Measurements from ENCODE around the gene XBP1.
"Not testable (repeated sequence)": the region's sequence is repeated elsewhere in the genome, so short reads cannot be mapped to it uniquely, and the experiment has no call there.

XBP1 gene

GRCh38 chr22:28826430-28826829 is 26.1 kb upstream of the XBP1 start:
- Mint-ChIP-seq H3K4me1 (peaks cover 25% of the 10 kb centered on the region), H3K36me3 (peaks cover 26% of the 10 kb centered on the region)
- DNase-seq (ENCODE audit: low spot score in 2 of 2); H3K27ac Mint-ChIP-seq; ATAC-seq; H3K4me3 Mint-ChIP-seq; H3K9me3 Mint-ChIP-seq: not testable (repeated sequence)

DNA sequence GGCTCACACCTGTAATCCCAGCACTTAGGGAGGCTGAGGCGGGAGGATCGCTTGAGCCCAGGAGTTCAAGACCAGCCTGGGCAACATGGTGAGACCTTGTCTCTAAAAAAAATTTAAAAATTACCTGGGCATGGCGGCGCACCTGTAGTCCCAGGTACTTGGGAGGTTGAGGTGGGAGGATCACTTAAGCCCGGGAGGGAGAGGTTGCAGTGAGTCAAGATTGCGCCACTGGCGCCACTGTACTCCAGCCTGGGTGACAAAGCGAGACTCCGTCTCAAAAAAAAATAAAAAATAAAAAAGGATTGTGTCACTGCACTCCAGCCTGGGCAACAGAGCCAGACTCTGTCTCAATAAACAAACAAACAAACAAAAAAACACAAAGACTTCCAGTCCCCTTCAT is 24.1 kb upstream of the XBP1 start:
- H3K4me3 Mint-ChIP-seq, ATAC-seq: not testable (repeated sequence)
- peaks cover 18% of the 10 kb centered on the region for H3K4me1 Mint-ChIP-seq

GRCh38 chr22:28822930-28823551 is 22.7 kb upstream of the XBP1 start:
- peaks cover 19% of the 10 kb centered on the region for H3K36me3 Mint-ChIP-seq
- peak overlapping the region; percentile 24 for H3K27ac Mint-ChIP-seq
- no peak overlapping the region for H3K4me3 Mint-ChIP-seq
- DNase-seq (ENCODE audit: low spot score in 2 of 2) (no peak), ATAC-seq (no peak)
- no peaks in the 10 kb centered on the region for H3K9me3 Mint-ChIP-seq
- H3K4me1 Mint-ChIP-seq: peaks cover 25% of the 10 kb centered on the region

More for the DNA sequence above, 24.1 kb upstream of the XBP1 start:
- not testable (repeated sequence) for DNase-seq (ENCODE audit: low spot score in 2 of 2); H3K9me3 Mint-ChIP-seq; H3K27ac Mint-ChIP-seq
- H3K36me3 Mint-ChIP-seq: peaks cover 24% of the 10 kb centered on the region

- no peaks in the 10 kb centered on the region for H3K9me3 Mint-ChIP-seq
- H3K36me3 Mint-ChIP-seq: peaks cover 19% of the 10 kb centered on the region
- no peak overlapping the region for H3K4me3 Mint-ChIP-seq
- H3K4me1 Mint-ChIP-seq: peaks cover 27% of the 10 kb centered on the region
- H3K27ac Mint-ChIP-seq: no peak overlapping the region
- no peak for ATAC-seq
- no peak for DNase-seq (ENCODE audit: low spot score in 2 of 2)
Measured at GRCh38 chr22:28821452-28821851, 21.1 kb upstream of the XBP1 start.

- no peak for DNase-seq (ENCODE audit: low spot score in 2 of 2)
- Mint-ChIP-seq H3K36me3 (peaks cover 19% of the 10 kb centered on the region), H3K27ac (no peak overlapping the region), H3K4me1 (peaks cover 27% of the 10 kb centered on the region), H3K9me3 (no peaks in the 10 kb centered on the region), H3K4me3 (no peak overlapping the region)
- ATAC-seq: no peak
Measured at GRCh38 chr22:28820885-28821284, 20.5 kb upstream of the XBP1 start.

GRCh38 chr22:28819253-28820096 is 19.1 kb upstream of the XBP1 start:
- no peak for ATAC-seq
- Mint-ChIP-seq H3K4me1 (peaks cover 39% of the 10 kb centered on the region), H3K9me3 (no peaks in the 10 kb centered on the region), H3K27ac (no peak overlapping the region), H3K36me3 (peaks cover 21% of the 10 kb centered on the region), H3K4me3 (no peak overlapping the region)
- DNase-seq (ENCODE audit: low spot score in 2 of 2): no peak

DNA sequence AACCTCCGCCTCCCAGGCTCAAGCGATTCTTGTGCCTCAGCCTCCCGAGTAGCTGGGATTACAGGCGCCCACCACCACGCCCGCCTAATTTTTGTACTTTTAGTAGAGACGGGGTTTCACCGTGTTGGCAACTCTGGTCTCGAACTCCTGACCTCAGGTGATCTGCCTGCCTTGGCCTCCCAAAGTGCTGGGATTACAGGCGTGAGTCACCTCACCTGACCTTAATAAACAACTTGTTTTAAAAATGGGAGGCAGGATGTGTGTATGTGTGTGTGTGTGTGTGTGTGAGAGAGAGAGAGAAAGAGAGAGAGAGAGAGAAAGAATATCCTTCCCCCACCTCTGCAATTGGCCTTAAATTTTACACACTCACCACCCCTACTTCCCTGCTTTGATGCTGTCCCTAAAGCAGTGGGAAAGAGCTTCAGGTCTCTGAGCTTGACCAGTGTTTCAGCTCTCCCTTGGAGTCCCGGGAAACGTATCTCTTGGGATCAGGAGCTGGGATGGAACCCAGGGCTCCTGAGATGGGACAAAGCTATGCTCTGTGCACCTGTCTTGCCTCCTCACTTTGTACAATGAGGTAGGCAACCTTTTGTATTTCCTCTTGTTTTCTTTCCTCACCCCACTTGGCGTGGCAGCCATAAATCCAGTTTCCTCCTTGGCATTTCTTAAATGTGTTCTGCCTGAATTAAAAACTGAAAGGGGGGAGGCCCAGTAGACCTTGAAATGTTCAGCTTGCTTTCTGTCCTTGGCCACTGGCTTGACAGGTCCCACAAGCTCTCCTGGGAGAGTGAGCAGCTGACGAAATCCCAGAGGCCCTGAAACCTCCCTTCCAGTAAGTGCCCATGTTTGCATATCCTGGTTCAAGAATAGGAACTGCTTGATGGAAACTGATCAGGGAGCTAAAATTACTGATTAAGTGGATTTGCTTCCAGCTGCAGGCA is 17.8 kb upstream of the XBP1 start:
- DNase-seq (ENCODE audit: low spot score in 2 of 2) (no peak), ATAC-seq (no peak)
- Mint-ChIP-seq H3K9me3 (no peaks in the 10 kb centered on the region), H3K4me1 (peaks cover 50% of the 10 kb centered on the region), H3K4me3 (no peak overlapping the region), H3K27ac (peak overlapping the region; percentile 26), H3K36me3 (peaks cover 17% of the 10 kb centered on the region)

- Mint-ChIP-seq H3K4me1 (peaks cover 52% of the 10 kb centered on the region), H3K27ac (no peak overlapping the region), H3K36me3 (peaks cover 16% of the 10 kb centered on the region), H3K4me3 (no peak overlapping the region), H3K9me3 (no peaks in the 10 kb centered on the region)
- DNase-seq (ENCODE audit: low spot score in 2 of 2): no peak
- ATAC-seq: no peak
Measured at GRCh38 chr22:28817064-28817463, 16.7 kb upstream of the XBP1 start.

GRCh38 chr22:28815729-28816128 is 15.4 kb upstream of the XBP1 start:
- DNase-seq (ENCODE audit: low spot score in 2 of 2): no peak
- Mint-ChIP-seq H3K4me1 (peaks cover 59% of the 10 kb centered on the region), H3K4me3 (no peak overlapping the region), H3K9me3 (no peaks in the 10 kb centered on the region), H3K36me3 (peaks cover 20% of the 10 kb centered on the region), H3K27ac (no peak overlapping the region)
- ATAC-seq: no peak

GRCh38 chr22:28815111-28815510 is 14.7 kb upstream of the XBP1 start:
- DNase-seq (ENCODE audit: low spot score in 2 of 2) (no peak), ATAC-seq (no peak)
- Mint-ChIP-seq H3K9me3 (no peaks in the 10 kb centered on the region), H3K36me3 (peaks cover 26% of the 10 kb centered on the region), H3K4me3 (no peak overlapping the region), H3K4me1 (peaks cover 63% of the 10 kb centered on the region), H3K27ac (no peak overlapping the region)

DNA sequence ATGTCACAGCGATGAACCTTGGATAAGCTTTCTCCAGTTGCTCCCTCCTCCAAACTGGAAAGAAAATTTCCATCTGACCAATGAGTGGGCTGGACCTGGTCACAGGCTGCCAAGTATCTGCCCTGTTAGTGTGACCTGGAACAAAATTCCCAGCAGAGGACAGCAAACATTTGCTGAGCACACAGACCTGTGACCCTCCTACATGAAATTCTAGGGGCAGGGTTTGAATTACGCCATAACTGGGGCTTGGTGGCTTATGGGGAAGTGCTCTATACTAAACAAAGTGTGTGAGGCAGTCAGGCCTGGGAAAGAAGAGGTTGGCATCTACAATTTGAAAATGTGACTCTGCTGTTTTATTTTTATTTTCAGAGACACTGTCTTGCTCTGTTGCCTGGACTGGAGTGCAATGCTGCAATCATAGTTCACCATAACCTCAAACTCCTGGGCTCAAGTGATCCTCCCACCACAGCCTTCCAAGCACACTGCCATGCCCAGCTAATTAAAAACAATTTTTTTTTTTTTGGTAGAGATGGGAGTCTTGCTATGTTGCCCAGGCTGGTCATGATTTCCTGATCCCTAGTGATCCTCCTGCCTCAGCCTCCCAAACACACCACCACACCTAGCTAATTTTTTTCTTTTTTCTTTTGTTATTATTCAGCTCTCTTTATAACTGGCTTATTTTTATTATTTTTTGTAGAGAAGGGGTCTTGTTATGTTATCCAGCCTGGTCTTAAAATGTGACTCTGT is 13.6 kb upstream of the XBP1 start:
- ATAC-seq (no peak), DNase-seq (ENCODE audit: low spot score in 2 of 2) (no peak)
- Mint-ChIP-seq H3K9me3 (no peaks in the 10 kb centered on the region), H3K36me3 (peaks cover 28% of the 10 kb centered on the region), H3K27ac (no peak overlapping the region), H3K4me3 (no peak overlapping the region), H3K4me1 (peaks cover 73% of the 10 kb centered on the region)

GRCh38 chr22:28812516-28812915 is 12.1 kb upstream of the XBP1 start:
- Mint-ChIP-seq H3K9me3 (no peaks in the 10 kb centered on the region), H3K4me3 (peak overlapping the region; percentile 68), H3K27ac (no peak overlapping the region), H3K4me1 (peaks cover 66% of the 10 kb centered on the region), H3K36me3 (peaks cover 28% of the 10 kb centered on the region)
- ATAC-seq (no peak), DNase-seq (ENCODE audit: low spot score in 2 of 2) (no peak)

- Mint-ChIP-seq H3K27ac (peak overlapping the region; percentile 64), H3K36me3 (peaks cover 28% of the 10 kb centered on the region), H3K4me3 (peak overlapping the region; percentile 68), H3K9me3 (no peaks in the 10 kb centered on the region), H3K4me1 (peaks cover 65% of the 10 kb centered on the region)
- DNase-seq (ENCODE audit: low spot score in 2 of 2) (peak; percentile 34 to 73), ATAC-seq (peak; percentile 20)
Measured at GRCh38 chr22:28810821-28811491, 10.6 kb upstream of the XBP1 start.

GRCh38 chr22:28808716-28809355 is 8.5 kb upstream of the XBP1 start:
- DNase-seq (ENCODE audit: low spot score in 2 of 2) (no peak), ATAC-seq (no peak)
- Mint-ChIP-seq H3K36me3 (peaks cover 25% of the 10 kb centered on the region), H3K27ac (no peak overlapping the region), H3K4me1 (peaks cover 46% of the 10 kb centered on the region), H3K9me3 (no peaks in the 10 kb centered on the region), H3K4me3 (no peak overlapping the region)
